OCI-LY3 (cell line): Measurements from ENCODE around the gene PCSK5.

Source experiments
- H2AFZ ChIP-seq: fragments of 200-600, 300-600 bp; shearing (Covaris generic); 2 replicates; pipeline ENCODE4 v1.6.0; 2014; ENCODE audit warnings: antibody characterized with exemption, low read depth, low read length
- H3K27ac ChIP-seq: fragments of 200-600, 300-600 bp; sonication (generic); 2 replicates; pipeline ENCODE4 v1.5.1; 2014; ENCODE audit warnings: mild to moderate bottlenecking, low read length, moderate library complexity, mixed read lengths
- H3K27me3 ChIP-seq: fragments of 200-600, 300-600 bp; sonication (generic); 2 replicates; pipeline ENCODE4 v1.6.1; 2014; ENCODE audit warnings: low read depth, low read length, mixed read lengths
- H3K36me3 ChIP-seq: fragments of 200-600, 300-600 bp; sonication (generic); replicated peaks from 2 replicates; pipeline ENCODE3; 2014; ENCODE audit warnings: low read depth, low read length, mixed read lengths
- H3K4me1 ChIP-seq: fragments of 300-600, 200-600 bp; sonication (generic); 2 replicates; pipeline ENCODE4 v1.6.1; 2014; ENCODE audit warnings: low read length, mixed read lengths
- H3K4me2 ChIP-seq: fragments of 200-600, 300-600 bp; sonication (generic); 2 replicates; pipeline ENCODE4 v1.6.1; 2014; ENCODE audit warnings: low read length, mixed read lengths
- H3K4me3 ChIP-seq: fragments of 300-600, 200-600 bp; sonication (generic); 2 replicates; pipeline ENCODE4 v1.5.1; 2014; ENCODE audit warnings: antibody characterized with exemption, mild to moderate bottlenecking, low read length, moderate library complexity
- H3K79me2 ChIP-seq: fragments of 300-600, 200-600 bp; shearing (Covaris generic); 2 replicates; pipeline ENCODE4 v1.6.1; 2014; ENCODE audit warnings: mild to moderate bottlenecking, low read length, mixed read lengths
- H3K9ac ChIP-seq: fragments of 300-600, 200-600 bp; shearing (Covaris generic); 2 replicates; pipeline ENCODE4 v1.6.0; 2014; ENCODE audit warnings: mild to moderate bottlenecking, low read length, moderate library complexity
- H3K9me3 ChIP-seq: fragments of 200-600, 300-600 bp; shearing (Covaris generic); 2 replicates; pipeline ENCODE4 v1.6.1; 2014; ENCODE audit warnings: low read length, mixed read lengths; ENCODE audit not compliant: insufficient read depth
- H4K20me1 ChIP-seq: fragments of 200-600, 300-600 bp; sonication (generic); 2 replicates; pipeline ENCODE4 v1.6.1; 2016; ENCODE audit warnings: low read length, mixed read lengths; ENCODE audit not compliant: insufficient read depth
- EZH2phosphoT487 ChIP-seq: fragments of 200-600 bp; shearing (Covaris generic); IDR thresholded peaks from 2 replicates; pipeline ENCODE4 v1.6.1; 2018; ENCODE audit warnings: antibody characterized with exemption, mixed run types, low read depth
- TF ChIP-seq, protein P1 (sequence below): fragments of 200-600, 300-600 bp; sonication (generic); IDR thresholded peaks from 2 replicates; pipeline ENCODE4 v1.5.1; 2014; ENCODE audit warnings: antibody characterized with exemption, low read length, low read depth

Gene PCSK5

DNA sequence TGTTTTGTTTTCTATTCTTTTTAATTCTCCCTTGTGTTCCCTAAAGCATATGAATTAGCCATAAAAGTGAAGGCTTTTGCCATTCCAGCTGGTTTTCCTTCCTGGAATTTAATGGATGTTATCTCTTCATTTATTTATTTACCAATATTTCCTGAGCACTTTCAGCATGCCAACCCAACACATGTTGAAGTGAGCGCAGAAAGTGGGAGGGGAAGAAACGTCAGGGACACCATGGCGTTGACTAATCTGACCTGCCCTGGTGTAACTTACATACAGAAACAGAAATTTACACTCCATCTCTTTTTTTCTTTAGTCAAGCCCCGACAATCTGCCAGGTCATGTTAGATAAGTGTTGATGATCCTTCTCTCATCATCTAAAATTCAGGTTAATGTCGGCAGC lies 247.5 kb downstream of the PCSK5 start:
- Histone ChIP-seq H3K4me2 (no peak overlapping the region), H4K20me1 (no peaks in the 10 kb centered on the region), H3K4me3 (no peak overlapping the region), H3K9me3 (no peaks in the 10 kb centered on the region), H3K9ac (no peak overlapping the region), H3K4me1 (peaks cover 4% of the 10 kb centered on the region; the same call in 1 of the 2 replicates), H3K36me3 (no peaks in the 10 kb centered on the region), H3K27me3 (0 out of 2 replicates have a peak, but pooled peaks cover 3% of the 10 kb centered on the region), H3K79me2 (no peaks in the 10 kb centered on the region), H3K27ac (no peak overlapping the region), H2AFZ (no peak overlapping the region)
- TF ChIP-seq, protein P1, sequence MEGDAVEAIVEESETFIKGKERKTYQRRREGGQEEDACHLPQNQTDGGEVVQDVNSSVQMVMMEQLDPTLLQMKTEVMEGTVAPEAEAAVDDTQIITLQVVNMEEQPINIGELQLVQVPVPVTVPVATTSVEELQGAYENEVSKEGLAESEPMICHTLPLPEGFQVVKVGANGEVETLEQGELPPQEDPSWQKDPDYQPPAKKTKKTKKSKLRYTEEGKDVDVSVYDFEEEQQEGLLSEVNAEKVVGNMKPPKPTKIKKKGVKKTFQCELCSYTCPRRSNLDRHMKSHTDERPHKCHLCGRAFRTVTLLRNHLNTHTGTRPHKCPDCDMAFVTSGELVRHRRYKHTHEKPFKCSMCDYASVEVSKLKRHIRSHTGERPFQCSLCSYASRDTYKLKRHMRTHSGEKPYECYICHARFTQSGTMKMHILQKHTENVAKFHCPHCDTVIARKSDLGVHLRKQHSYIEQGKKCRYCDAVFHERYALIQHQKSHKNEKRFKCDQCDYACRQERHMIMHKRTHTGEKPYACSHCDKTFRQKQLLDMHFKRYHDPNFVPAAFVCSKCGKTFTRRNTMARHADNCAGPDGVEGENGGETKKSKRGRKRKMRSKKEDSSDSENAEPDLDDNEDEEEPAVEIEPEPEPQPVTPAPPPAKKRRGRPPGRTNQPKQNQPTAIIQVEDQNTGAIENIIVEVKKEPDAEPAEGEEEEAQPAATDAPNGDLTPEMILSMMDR = no peak
- no peak for TF ChIP-seq EZH2phosphoT487

DNA sequence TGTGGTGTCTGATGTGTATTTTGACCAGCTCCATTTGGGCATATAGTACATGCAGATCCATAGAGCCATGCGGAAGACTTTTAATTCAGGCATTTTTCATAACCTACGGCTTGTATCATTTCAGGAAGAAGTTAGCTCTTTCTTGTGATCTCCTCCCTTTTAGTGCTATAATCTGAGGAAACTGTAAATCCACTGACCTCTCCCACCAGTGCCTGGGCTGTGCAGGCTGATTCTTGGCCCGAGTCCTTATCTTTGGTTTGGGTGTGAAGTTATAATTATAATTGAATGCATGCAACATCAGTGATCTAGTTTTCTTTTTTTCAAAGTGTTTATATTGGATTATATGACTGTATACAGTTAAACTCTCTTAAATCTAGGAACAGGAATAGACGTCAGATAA lies 247.9 kb downstream of the PCSK5 start:
- no peaks in the 10 kb centered on the region for H3K9me3 ChIP-seq
- TF ChIP-seq EZH2phosphoT487 = no peak
- TF ChIP-seq, protein P1 = no peak
- H3K9ac ChIP-seq = no peak overlapping the region
- H3K4me2 ChIP-seq = no peak overlapping the region
- no peaks in the 10 kb centered on the region for H4K20me1 ChIP-seq
- H3K4me1 ChIP-seq = peaks cover 4% of the 10 kb centered on the region; the same call in 1 of the 2 replicates
- H3K4me3 ChIP-seq = no peak overlapping the region
- H3K27me3 ChIP-seq = 0 out of 2 replicates have a peak, but pooled peaks cover 6% of the 10 kb centered on the region
- no peak overlapping the region for H3K27ac ChIP-seq
- no peaks in the 10 kb centered on the region for H3K36me3 ChIP-seq
- no peaks in the 10 kb centered on the region for H3K79me2 ChIP-seq
- H2AFZ ChIP-seq = no peak overlapping the region

DNA sequence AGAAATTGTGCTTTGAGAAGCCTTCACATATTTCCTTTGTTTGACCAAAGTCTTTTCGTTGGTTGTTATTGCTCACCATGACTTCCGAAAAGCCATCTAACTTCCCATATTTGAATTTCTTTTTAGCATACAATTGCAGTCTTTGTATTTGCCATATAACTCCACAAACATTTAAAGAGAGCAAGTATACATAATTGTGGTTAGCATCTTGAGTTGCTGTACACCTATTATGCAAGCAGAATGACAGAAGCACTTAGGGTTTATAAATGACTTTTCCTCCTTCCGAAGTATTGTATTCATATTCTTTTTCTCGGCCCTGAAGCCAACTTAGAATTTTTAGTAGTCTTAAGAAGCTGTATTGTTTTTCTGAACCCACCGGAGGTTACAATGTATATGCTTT lies 253.4 kb downstream of the PCSK5 start:
- no peaks in the 10 kb centered on the region for H3K9me3 ChIP-seq
- H3K4me2 ChIP-seq = no peak overlapping the region
- no peaks in the 10 kb centered on the region for H3K79me2 ChIP-seq
- no peak overlapping the region for H3K4me3 ChIP-seq
- no peak overlapping the region for H3K27ac ChIP-seq
- H2AFZ ChIP-seq = no peak overlapping the region
- no peak overlapping the region for H3K9ac ChIP-seq
- no peaks in the 10 kb centered on the region for H3K4me1 ChIP-seq
- TF ChIP-seq, protein P1 = no peak
- no peak for TF ChIP-seq EZH2phosphoT487
- H3K36me3 ChIP-seq = no peaks in the 10 kb centered on the region
- H4K20me1 ChIP-seq = no peaks in the 10 kb centered on the region
- peaks cover 13% of the 10 kb centered on the region for H3K27me3 ChIP-seq

DNA sequence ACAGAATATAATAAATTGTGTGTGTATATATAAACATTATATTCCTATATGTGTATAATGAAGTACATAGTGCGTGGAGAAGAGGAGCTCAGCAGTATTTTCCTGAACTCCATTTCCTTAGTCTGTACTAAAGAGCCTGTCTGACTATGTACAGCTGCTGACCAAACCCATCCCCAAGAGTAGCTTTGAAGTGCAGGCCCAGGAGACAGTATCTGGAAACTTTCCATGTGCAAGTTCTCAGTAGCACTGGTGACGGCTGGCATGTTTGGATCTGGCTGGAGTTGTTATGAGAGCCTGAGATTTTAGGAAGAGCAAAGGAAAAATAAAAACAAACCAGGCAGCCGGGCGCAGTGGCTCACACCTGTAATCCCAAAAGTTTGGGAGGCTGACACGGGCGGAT lies 259.5 kb downstream of the PCSK5 start:
- no peak for TF ChIP-seq EZH2phosphoT487
- TF ChIP-seq, protein P1 = no peak
- H3K4me1 ChIP-seq = peaks cover 14% of the 10 kb centered on the region
- H3K27ac ChIP-seq = no peak overlapping the region
- H4K20me1 ChIP-seq = no peaks in the 10 kb centered on the region
- H3K27me3 ChIP-seq = peaks cover 35% of the 10 kb centered on the region
- H3K36me3 ChIP-seq = no peaks in the 10 kb centered on the region
- H3K9me3 ChIP-seq = no peaks in the 10 kb centered on the region
- no peak overlapping the region for H3K9ac ChIP-seq
- no peaks in the 10 kb centered on the region for H3K79me2 ChIP-seq
- no peak overlapping the region for H3K4me2 ChIP-seq
- no peak overlapping the region for H2AFZ ChIP-seq
- H3K4me3 ChIP-seq = no peak overlapping the region
